GM12878 (cell line): Measurements from ENCODE around the gene OR8G5. TPM values are rescaled to one million over a fixed set of nuclear protein-coding genes. Genes with fewer than 3 reads are reported as not detected.

ENCODE experiments used
- ATAC-seq: fragments of 200-7000 bp; cut with Tn5 transposase; 3 replicates; pipeline ENCODE4 v1.9.1; 2020; ENCODE audit warnings: mild to moderate bottlenecking, moderate library complexity
- BruUV-seq: library from RNA; stranded (reverse); fragments of 400-500 nt; replicated peaks from 2 replicates; lab custom pipeline; 2021; lab: Mats Ljungman, UMichigan
- CTCF ChIA-PET: fragments of 300-600 bp; sonication (Branson Sonifier 250); formaldehyde crosslinking; extraction: SDS; loops from one replicate; lab custom pipeline; 2021; ENCODE audit warnings: inconsistent platforms; lab: Yijun Ruan, JAX
- POLR2A ChIA-PET: fragments of 350-600 bp; formaldehyde crosslinking; extraction: SDS; loops from one replicate; lab custom pipeline; 2021; ENCODE audit warnings: inconsistent platforms; lab: Charles Lee
- RAD21 ChIA-PET: fragments of 300-600 bp; sonication (Branson Sonifier 250); formaldehyde crosslinking; loops from one replicate; lab custom pipeline; 2023; ENCODE audit warnings: antibody characterized with exemption; ENCODE audit not compliant: unreplicated experiment; lab: Charles Lee
- SMC1A ChIA-PET: fragments of 300-600 bp; sonication (Branson Sonifier 250); formaldehyde crosslinking; loops from one replicate; lab custom pipeline; 2023; ENCODE audit not compliant: unreplicated experiment, uncharacterized antibody; lab: Charles Lee
- DNase-seq: peaks from one replicate; pipeline ENCODE4 v3.0.0-alpha.2; 2011; ENCODE audit warnings: low read depth, low spot score
- FAIRE-seq: peaks from 3 replicates; lab custom pipeline; 2011; peaks lifted over from hg19 to GRCh38; lab: Jason Lieb, UNC
- H2AFZ ChIP-seq: 2 replicates; pipeline ENCODE4 v1.6.0; 2011; ENCODE audit warnings: low read depth, low read length, control low read depth; ENCODE audit not compliant: control insufficient read depth
- H3K27ac ChIP-seq: 2 replicates; pipeline ENCODE4 v1.5.1; 2011; ENCODE audit warnings: control low read depth; ENCODE audit not compliant: control insufficient read depth, insufficient read depth
- H3K27me3 ChIP-seq, 2 experiments: replicated peaks in 1 of 2; 2 replicates each; pipeline versions ENCODE4 v1.6.0 to v1.6.1; 2011; ENCODE audit warnings: low read length in 1 of 2; ENCODE audit not compliant: control insufficient read depth in 2 of 2, insufficient read depth in 2 of 2
- H3K36me3 ChIP-seq, 2 experiments: 2 replicates each; pipeline ENCODE4 v1.5.1; 2011; ENCODE audit warnings: low read length in 1 of 2; ENCODE audit not compliant: control insufficient read depth in 2 of 2, insufficient read depth in 2 of 2
- H3K4me1 ChIP-seq: 2 replicates; pipeline ENCODE4 v1.6.1; 2011; ENCODE audit warnings: mild to moderate bottlenecking, low read length, moderate library complexity, mixed read lengths; ENCODE audit not compliant: control insufficient read depth, insufficient read depth
- H3K4me2 ChIP-seq: 2 replicates; pipeline ENCODE4 v1.6.0; 2011; ENCODE audit warnings: control low read depth; ENCODE audit not compliant: control insufficient read depth, insufficient read depth
- H3K4me3 ChIP-seq: fragments of 200-600 bp; sonication (generic); 2 replicates; pipeline ENCODE4 v1.5.1; 2016
- H3K79me2 ChIP-seq: 2 replicates; pipeline ENCODE4 v1.6.0; 2011; ENCODE audit warnings: low read length; ENCODE audit not compliant: control insufficient read depth, insufficient read depth
- H3K9ac ChIP-seq: 2 replicates; pipeline ENCODE4 v1.8.0; 2011; ENCODE audit warnings: low read length, control low read depth, mixed read lengths; ENCODE audit not compliant: control insufficient read depth, insufficient read depth
- H3K9me3 ChIP-seq: replicated peaks from 3 replicates; pipeline ENCODE4 v1.5.1; 2011; ENCODE audit warnings: mild to moderate bottlenecking, low read length; ENCODE audit not compliant: control insufficient read depth, insufficient read depth
- H4K20me1 ChIP-seq: 2 replicates; pipeline ENCODE4 v1.6.0; 2011; ENCODE audit not compliant: control insufficient read depth, insufficient read depth
- ASH2L ChIP-seq: fragments of 300-600, 200-600 bp; sonication (generic); IDR thresholded peaks from 2 replicates; pipeline ENCODE4 v1.6.1; 2017; ENCODE audit warnings: low read depth, mild to moderate bottlenecking, borderline replicate concordance
- DPF2 ChIP-seq: fragments of 450-650 bp; IDR thresholded peaks from 2 replicates; pipeline ENCODE4 v1.6.1; 2017; ENCODE audit warnings: mild to moderate bottlenecking
- HDAC6 ChIP-seq: fragments of 200-600 bp; sonication (generic); IDR thresholded peaks from one replicate; pipeline ENCODE4 v1.8.0; 2017; ENCODE audit warnings: antibody characterized with exemption; ENCODE audit not compliant: unreplicated experiment
- KAT2A ChIP-seq: conservative IDR thresholded peaks from 2 replicates; pipeline ENCODE4 v1.6.1; 2011; ENCODE audit warnings: low read depth, low read length; ENCODE audit not compliant: control insufficient read depth
- LARP7 ChIP-seq: fragments of 450-650 bp; IDR thresholded peaks from 2 replicates; pipeline ENCODE4 v1.6.1; 2017; ENCODE audit warnings: mild to moderate bottlenecking
- NBN ChIP-seq: fragments of 450-650 bp; IDR thresholded peaks from 2 replicates; pipeline ENCODE4 v1.6.1; 2016
- NR2C2 ChIP-seq: IDR thresholded peaks from 2 replicates; pipeline ENCODE4 v1.6.1; 2011; ENCODE audit warnings: borderline replicate concordance, low read depth; ENCODE audit not compliant: control insufficient read depth, insufficient read length
- PML ChIP-seq: IDR thresholded peaks from 2 replicates; pipeline ENCODE4 v1.6.1; 2012; ENCODE audit warnings: low read length, inconsistent platforms
- RFX5 ChIP-seq: IDR thresholded peaks from 2 replicates; pipeline ENCODE4 v1.6.1; 2011; ENCODE audit warnings: low read depth, low read length, improper control_type of control experiment
- SP1 ChIP-seq: IDR thresholded peaks from one replicate; pipeline ENCODE4 v1.6.1; 2011; ENCODE audit warnings: low read depth, low read length
- STAT1 ChIP-seq: fragments of 450-650 bp; conservative IDR thresholded peaks from 2 replicates; pipeline ENCODE4 v1.6.1; 2014; ENCODE audit warnings: antibody characterized with exemption, mild to moderate bottlenecking
- TBL1XR1 ChIP-seq: IDR thresholded peaks from 2 replicates; pipeline ENCODE4 v1.6.1; 2012; ENCODE audit warnings: low read depth, low read length, improper control_type of control experiment
- YY1 ChIP-seq: IDR thresholded peaks from 2 replicates; pipeline ENCODE4 v1.6.1; 2011; ENCODE audit warnings: low read depth, mild to moderate bottlenecking, low read length
- ZNF622 ChIP-seq: fragments of 450-650 bp; IDR thresholded peaks from 2 replicates; pipeline ENCODE4 v1.6.1; 2017; ENCODE audit warnings: mild to moderate bottlenecking, inconsistent platforms
- ZZZ3 ChIP-seq: IDR thresholded peaks from 2 replicates; pipeline ENCODE4 v1.6.1; 2011; ENCODE audit warnings: low read depth; ENCODE audit not compliant: control insufficient read depth, insufficient read length
- WGBS: methylation state at CpG from one replicate; pipeline ENCODE4 v1.1.6; 2016; ENCODE audit warnings: low lambda C conversion rate; ENCODE audit not compliant: insufficient replicate concordance, insufficient coverage; ENCODE audit errors: missing lambda C conversion rate; 5-methylcytosine and 5-hydroxymethylcytosine counted together
- in situ Hi-C: fragments of 300-500 bp; cut with MboI; formaldehyde crosslinking; loops from 9 replicates; pipeline ENCODE4 v1.14.3; 2018; ENCODE audit warnings: mixed read lengths
- intact Hi-C: fragments of 100-400 bp; cut with micrococcal nuclease; formaldehyde crosslinking; loops from one replicate; pipeline ENCODE4 v1.14.2; 2022; ENCODE audit not compliant: unreplicated experiment
- polyA plus RNA-seq, 11 experiments: library from polyadenylated mRNA; depleted of rRNA in 4 of 11; unstranded in 6 of 11; stranded (reverse) in 5 of 11; fragments of >200 nt; fragmentation: Nextera tagmentation in 4 of 11; fragmentation: Illumina TruSeq in 1 of 11; extraction: Ambion mirVana in 4 of 11; extraction: Trizol in 1 of 11; gene quantifications; 1 replicate in 1 of 11; 2 replicates in 10 of 11; pipeline versions ENCODE4 v1.2.1 to v1.2.3, GENCODE V29; 2011 to 2016; ENCODE audit warnings: inconsistent platforms in 2 of 11, missing spikeins in 2 of 11, low read depth in 1 of 11
- total RNA-seq, 4 experiments: library from RNA; depleted of rRNA in 3 of 4; stranded (reverse); fragments of >200 nt in 3 of 4; fragmentation: Illumina TruSeq in 1 of 4; extraction: Trizol in 1 of 4; gene quantifications; 2 replicates each; pipeline versions ENCODE4 v1.2.1 to v1.2.3, GENCODE V29; 2013 to 2021
- TF ChIP-seq, protein P1 (sequence below): fragments of 450-650 bp; formaldehyde crosslinking; IDR thresholded peaks from 2 replicates; pipeline ENCODE4 v1.4.0; 2020; ENCODE audit warnings: mild to moderate bottlenecking, moderate library complexity
- TF ChIP-seq, protein P2 (sequence below): fragments of 450-650 bp; IDR thresholded peaks from 2 replicates; pipeline ENCODE4 v1.6.1; 2017; ENCODE audit warnings: mild to moderate bottlenecking

Gene OR8G5
- total and polyA plus RNA-seq, 10 of the 15 experiments (the other 5 are each of a cell fraction or from before 2014, with no cell fraction given), result not detected

DNA sequence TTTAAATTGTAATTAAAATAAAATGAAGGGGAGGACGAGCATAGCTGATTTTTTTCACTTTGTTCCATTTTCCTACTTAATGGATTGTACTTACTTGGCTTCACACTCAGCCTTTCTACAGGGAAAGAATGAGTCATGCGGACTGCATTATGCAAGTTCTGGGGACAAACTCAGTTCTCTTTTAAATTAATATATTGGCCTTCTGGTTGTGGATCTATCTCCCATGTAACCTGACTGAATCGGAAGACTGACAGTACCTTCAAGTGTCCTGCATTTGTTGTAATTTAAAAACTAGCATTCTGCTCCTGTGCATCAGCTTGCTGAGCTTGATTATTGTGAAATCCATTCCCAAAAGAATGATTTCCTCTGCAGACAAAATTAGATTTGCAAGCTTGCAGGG, 45.4 kb downstream of the OR8G5 start (continued):
- no peak for TF ChIP-seq NR2C2

DNA sequence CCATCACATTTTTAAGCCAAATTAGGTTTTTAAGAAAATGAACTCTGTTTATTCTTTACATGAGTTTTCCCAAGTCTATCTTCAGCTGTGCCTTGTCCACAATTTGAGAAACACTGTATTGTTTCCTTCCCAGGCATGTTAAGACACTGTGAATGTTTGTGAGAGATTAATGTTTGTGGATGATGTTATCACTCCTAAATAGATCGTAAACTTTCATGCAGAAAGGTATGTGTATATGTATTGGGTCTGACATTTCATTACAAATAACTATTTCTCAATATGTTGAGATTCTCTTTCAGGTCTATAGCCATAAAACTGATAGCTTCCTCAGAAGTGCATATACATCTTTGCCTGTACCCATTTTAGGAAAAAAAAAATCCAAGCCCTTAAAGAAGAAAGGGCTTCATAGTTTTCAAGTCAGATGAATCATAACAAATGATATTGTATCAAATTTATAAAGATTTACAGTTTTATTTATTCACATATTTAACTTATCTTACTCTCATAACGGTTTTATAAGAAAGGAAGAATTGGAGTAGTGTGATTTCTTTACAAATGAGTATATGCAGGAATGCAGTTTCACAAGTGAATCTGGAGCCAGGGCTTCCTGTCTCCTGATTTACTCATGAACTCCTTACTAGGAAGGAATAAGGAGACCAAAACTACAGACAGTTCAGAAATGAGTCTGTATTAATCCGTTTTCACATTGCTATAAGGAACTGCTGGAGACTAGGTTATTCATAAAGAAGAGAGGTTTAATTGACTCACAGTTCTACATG, 46.4 kb downstream of the OR8G5 start:
- intact Hi-C loops, result no loop called here
- no peak overlapping the region for H2AFZ ChIP-seq
- no peak overlapping the region for H3K27ac ChIP-seq
- SMC1A ChIA-PET, result no interaction called here
- TF ChIP-seq TBL1XR1 (no peak), NBN (no peak), SP1 (no peak), ZNF622 (no peak), ZZZ3 (no peak), ASH2L (no peak), STAT1 (no peak), YY1 (no peak), LARP7 (no peak), RFX5 (no peak), HDAC6 (no peak), DPF2 (no peak), KAT2A (no peak), PML (no peak)
- TF ChIP-seq, protein P1, sequence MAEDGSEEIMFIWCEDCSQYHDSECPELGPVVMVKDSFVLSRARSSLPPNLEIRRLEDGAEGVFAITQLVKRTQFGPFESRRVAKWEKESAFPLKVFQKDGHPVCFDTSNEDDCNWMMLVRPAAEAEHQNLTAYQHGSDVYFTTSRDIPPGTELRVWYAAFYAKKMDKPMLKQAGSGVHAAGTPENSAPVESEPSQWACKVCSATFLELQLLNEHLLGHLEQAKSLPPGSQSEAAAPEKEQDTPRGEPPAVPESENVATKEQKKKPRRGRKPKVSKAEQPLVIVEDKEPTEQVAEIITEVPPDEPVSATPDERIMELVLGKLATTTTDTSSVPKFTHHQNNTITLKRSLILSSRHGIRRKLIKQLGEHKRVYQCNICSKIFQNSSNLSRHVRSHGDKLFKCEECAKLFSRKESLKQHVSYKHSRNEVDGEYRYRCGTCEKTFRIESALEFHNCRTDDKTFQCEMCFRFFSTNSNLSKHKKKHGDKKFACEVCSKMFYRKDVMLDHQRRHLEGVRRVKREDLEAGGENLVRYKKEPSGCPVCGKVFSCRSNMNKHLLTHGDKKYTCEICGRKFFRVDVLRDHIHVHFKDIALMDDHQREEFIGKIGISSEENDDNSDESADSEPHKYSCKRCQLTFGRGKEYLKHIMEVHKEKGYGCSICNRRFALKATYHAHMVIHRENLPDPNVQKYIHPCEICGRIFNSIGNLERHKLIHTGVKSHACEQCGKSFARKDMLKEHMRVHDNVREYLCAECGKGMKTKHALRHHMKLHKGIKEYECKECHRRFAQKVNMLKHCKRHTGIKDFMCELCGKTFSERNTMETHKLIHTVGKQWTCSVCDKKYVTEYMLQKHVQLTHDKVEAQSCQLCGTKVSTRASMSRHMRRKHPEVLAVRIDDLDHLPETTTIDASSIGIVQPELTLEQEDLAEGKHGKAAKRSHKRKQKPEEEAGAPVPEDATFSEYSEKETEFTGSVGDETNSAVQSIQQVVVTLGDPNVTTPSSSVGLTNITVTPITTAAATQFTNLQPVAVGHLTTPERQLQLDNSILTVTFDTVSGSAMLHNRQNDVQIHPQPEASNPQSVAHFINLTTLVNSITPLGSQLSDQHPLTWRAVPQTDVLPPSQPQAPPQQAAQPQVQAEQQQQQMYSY (CRISPR knock-in tag), result no peak
- TF ChIP-seq, protein P2, sequence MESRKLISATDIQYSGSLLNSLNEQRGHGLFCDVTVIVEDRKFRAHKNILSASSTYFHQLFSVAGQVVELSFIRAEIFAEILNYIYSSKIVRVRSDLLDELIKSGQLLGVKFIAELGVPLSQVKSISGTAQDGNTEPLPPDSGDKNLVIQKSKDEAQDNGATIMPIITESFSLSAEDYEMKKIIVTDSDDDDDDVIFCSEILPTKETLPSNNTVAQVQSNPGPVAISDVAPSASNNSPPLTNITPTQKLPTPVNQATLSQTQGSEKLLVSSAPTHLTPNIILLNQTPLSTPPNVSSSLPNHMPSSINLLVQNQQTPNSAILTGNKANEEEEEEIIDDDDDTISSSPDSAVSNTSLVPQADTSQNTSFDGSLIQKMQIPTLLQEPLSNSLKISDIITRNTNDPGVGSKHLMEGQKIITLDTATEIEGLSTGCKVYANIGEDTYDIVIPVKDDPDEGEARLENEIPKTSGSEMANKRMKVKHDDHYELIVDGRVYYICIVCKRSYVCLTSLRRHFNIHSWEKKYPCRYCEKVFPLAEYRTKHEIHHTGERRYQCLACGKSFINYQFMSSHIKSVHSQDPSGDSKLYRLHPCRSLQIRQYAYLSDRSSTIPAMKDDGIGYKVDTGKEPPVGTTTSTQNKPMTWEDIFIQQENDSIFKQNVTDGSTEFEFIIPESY, result no peak
- TF ChIP-seq, all 136 proteins: peak for 0
- no TSS peak for BruUV-seq
- no peak overlapping the region for H3K9ac ChIP-seq
- H3K4me3 ChIP-seq, result no peak overlapping the region
- ChIA-PET RAD21 (no interaction called here), POLR2A (no interaction called here), CTCF (no interaction called here)
- H3K36me3 ChIP-seq, result no peaks in the 10 kb centered on the region
- FAIRE-seq (no peak), ATAC-seq (no peak), DNase-seq (no peak)
- H3K4me2 ChIP-seq, result no peak overlapping the region
- no peaks in the 10 kb centered on the region for H3K9me3 ChIP-seq
- H4K20me1 ChIP-seq, result no peaks in the 10 kb centered on the region
- in situ Hi-C loops, result no loop called here
- no peaks in the 10 kb centered on the region for H3K4me1 ChIP-seq
- peaks cover 0 to 4% of the 10 kb centered on the region in 2 experiments; a peak in 1 of 4 replicates for H3K27me3 ChIP-seq
- 0% methylated on average over 3 of the region's 3 CpGs for WGBS
- no peaks in the 10 kb centered on the region for H3K79me2 ChIP-seq
